Ishikawa (cell line): Measurements from ENCODE around the gene OMD.

Experiments
- CEBPB ChIP-seq: IDR thresholded peaks from 2 replicates; pipeline ENCODE4 v1.6.1; 2012
- CREB1 ChIP-seq: IDR thresholded peaks from 2 replicates; pipeline ENCODE4 v1.6.1; 2012; ENCODE audit warnings: low read depth
- EGR1 ChIP-seq: IDR thresholded peaks from 2 replicates; pipeline ENCODE4 v1.6.1; 2012
- EP300 ChIP-seq: IDR thresholded peaks from 2 replicates; pipeline ENCODE4 v1.6.1; 2012; ENCODE audit warnings: borderline replicate concordance
- FOXM1 ChIP-seq: IDR thresholded peaks from 2 replicates; pipeline ENCODE4 v1.6.1; 2012; ENCODE audit warnings: low read depth, borderline replicate concordance
- NFIC ChIP-seq: IDR thresholded peaks from 2 replicates; pipeline ENCODE4 v1.6.1; 2012
- RAD21 ChIP-seq: IDR thresholded peaks from 2 replicates; pipeline ENCODE4 v1.6.1; 2012; ENCODE audit warnings: low read depth
- TAF1 ChIP-seq: IDR thresholded peaks from 2 replicates; pipeline ENCODE4 v1.6.1; 2012; ENCODE audit warnings: low read depth, mild to moderate bottlenecking
- TCF12 ChIP-seq: IDR thresholded peaks from 2 replicates; pipeline ENCODE4 v1.6.1; 2012; ENCODE audit warnings: low read depth
- TEAD4 ChIP-seq: IDR thresholded peaks from 2 replicates; pipeline ENCODE4 v1.6.1; 2012
- YY1 ChIP-seq: IDR thresholded peaks from 2 replicates; pipeline ENCODE4 v1.6.1; 2012; ENCODE audit warnings: low read depth
- ZBTB7A ChIP-seq: IDR thresholded peaks from 2 replicates; pipeline ENCODE4 v1.6.1; 2012; ENCODE audit warnings: low read depth
- TF ChIP-seq, protein P1 (sequence below): IDR thresholded peaks from 2 replicates; pipeline ENCODE4 v1.6.1; 2012; ENCODE audit warnings: low read depth, mild to moderate bottlenecking
- TF ChIP-seq, protein P2 (sequence below): IDR thresholded peaks from 2 replicates; pipeline ENCODE4 v1.6.1; 2012
- TF ChIP-seq, protein P3 (sequence below): IDR thresholded peaks from 2 replicates; pipeline ENCODE4 v1.6.1; 2012

OMD gene

DNA sequence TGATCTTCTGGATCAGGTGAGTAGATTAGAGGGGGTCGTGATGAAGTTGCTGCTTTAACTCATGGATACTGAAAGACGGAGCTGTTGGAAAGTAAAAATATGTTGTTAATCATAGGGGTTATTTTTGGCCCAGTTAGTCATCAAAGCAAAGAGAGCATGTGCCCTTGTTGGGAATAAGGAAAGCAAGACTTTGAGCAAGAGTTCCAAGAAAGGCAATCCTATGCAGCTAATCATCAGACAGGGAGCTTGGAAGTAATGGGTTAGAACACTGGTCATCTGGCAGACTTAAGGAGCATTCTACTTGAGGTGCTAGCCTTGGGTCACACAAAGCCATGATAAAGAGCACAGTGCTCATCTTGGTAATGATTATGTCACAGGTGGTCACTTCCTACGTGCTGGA lies 39.7 kb upstream of the OMD start:
- no peak for TF ChIP-seq ZBTB7A
- TF ChIP-seq TAF1 = no peak
- no peak for TF ChIP-seq TCF12
- no peak for TF ChIP-seq RAD21
- TF ChIP-seq, protein P1, sequence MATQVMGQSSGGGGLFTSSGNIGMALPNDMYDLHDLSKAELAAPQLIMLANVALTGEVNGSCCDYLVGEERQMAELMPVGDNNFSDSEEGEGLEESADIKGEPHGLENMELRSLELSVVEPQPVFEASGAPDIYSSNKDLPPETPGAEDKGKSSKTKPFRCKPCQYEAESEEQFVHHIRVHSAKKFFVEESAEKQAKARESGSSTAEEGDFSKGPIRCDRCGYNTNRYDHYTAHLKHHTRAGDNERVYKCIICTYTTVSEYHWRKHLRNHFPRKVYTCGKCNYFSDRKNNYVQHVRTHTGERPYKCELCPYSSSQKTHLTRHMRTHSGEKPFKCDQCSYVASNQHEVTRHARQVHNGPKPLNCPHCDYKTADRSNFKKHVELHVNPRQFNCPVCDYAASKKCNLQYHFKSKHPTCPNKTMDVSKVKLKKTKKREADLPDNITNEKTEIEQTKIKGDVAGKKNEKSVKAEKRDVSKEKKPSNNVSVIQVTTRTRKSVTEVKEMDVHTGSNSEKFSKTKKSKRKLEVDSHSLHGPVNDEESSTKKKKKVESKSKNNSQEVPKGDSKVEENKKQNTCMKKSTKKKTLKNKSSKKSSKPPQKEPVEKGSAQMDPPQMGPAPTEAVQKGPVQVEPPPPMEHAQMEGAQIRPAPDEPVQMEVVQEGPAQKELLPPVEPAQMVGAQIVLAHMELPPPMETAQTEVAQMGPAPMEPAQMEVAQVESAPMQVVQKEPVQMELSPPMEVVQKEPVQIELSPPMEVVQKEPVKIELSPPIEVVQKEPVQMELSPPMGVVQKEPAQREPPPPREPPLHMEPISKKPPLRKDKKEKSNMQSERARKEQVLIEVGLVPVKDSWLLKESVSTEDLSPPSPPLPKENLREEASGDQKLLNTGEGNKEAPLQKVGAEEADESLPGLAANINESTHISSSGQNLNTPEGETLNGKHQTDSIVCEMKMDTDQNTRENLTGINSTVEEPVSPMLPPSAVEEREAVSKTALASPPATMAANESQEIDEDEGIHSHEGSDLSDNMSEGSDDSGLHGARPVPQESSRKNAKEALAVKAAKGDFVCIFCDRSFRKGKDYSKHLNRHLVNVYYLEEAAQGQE = no peak
- no peak for TF ChIP-seq NFIC
- TF ChIP-seq YY1 = no peak
- TF ChIP-seq, protein P2, sequence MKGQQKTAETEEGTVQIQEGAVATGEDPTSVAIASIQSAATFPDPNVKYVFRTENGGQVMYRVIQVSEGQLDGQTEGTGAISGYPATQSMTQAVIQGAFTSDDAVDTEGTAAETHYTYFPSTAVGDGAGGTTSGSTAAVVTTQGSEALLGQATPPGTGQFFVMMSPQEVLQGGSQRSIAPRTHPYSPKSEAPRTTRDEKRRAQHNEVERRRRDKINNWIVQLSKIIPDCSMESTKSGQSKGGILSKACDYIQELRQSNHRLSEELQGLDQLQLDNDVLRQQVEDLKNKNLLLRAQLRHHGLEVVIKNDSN = no peak

DNA sequence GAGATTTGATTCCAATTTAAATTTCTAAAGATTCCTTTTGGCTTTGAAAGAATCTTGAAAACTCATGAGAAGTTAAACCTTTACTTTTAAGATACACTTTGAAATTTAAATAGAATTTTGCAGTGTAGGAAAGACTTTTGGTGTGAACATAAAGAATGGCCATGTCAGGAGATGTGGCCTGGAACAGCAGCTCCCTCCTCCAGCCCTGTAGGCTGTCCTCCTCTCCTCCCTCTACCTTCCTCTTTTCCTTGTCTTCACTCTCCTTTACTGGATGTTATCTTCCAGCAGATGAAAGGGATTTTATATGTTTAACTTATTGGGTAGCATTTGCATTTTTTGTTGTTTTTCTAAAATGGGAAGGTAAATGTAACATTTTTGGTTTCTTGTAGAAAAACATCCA lies 39.1 kb upstream of the OMD start:
- TF ChIP-seq YY1 = no peak
- no peak for TF ChIP-seq TAF1
- TF ChIP-seq CEBPB = no peak
- no peak for TF ChIP-seq TCF12
- TF ChIP-seq, protein P1 = no peak
- TF ChIP-seq, protein P2 = no peak
- no peak for TF ChIP-seq ZBTB7A
- TF ChIP-seq NFIC = no peak
- no peak for TF ChIP-seq CREB1
- TF ChIP-seq EGR1 = no peak
- TF ChIP-seq TEAD4 = no peak
- no peak for TF ChIP-seq EP300
- TF ChIP-seq, protein P3, sequence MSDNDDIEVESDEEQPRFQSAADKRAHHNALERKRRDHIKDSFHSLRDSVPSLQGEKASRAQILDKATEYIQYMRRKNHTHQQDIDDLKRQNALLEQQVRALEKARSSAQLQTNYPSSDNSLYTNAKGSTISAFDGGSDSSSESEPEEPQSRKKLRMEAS = no peak
- no peak for TF ChIP-seq RAD21
- no peak for TF ChIP-seq FOXM1

DNA sequence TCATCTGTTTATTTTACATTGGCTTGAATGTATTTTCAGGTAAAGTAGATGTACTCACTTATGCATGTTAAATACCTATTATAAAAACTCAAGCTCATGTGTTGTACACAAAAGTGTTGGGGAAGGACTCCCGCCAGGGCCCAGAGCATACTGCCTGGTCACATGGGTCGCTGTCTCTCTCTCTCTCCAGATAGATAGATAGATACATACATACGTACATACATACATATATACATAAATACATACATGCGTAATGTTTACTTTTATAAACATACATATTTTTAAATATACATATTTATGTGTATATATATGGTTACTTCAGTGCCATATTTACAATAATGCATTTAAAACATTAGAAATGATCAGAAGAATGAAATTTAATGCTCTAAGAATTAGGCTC lies 33.3 kb upstream of the OMD start:
- TF ChIP-seq NFIC = no peak
- TF ChIP-seq CEBPB = no peak
- no peak for TF ChIP-seq TCF12
- no peak for TF ChIP-seq YY1
- no peak for TF ChIP-seq EGR1

DNA sequence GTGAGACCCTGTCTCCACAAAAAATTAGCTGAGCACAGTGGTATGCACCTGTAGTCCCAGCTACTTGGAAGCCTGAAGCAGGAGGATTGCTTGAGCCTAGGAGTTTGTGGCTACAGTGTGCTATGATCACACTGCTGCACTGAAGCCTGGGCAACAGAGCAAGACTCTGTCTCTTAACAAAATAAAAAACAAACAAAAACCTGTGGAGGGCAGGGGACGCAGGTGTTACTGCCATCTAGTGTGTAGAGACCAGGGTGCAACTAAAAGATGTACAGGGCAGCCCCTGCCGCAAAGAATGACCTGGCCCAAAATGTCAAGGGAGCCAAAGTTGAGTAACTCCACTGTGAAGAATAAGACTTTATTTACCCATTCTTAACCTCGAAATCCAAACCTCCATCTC lies 30.9 kb upstream of the OMD start:
- TF ChIP-seq RAD21 (peak; percentile 45), TEAD4 (no peak)

DNA sequence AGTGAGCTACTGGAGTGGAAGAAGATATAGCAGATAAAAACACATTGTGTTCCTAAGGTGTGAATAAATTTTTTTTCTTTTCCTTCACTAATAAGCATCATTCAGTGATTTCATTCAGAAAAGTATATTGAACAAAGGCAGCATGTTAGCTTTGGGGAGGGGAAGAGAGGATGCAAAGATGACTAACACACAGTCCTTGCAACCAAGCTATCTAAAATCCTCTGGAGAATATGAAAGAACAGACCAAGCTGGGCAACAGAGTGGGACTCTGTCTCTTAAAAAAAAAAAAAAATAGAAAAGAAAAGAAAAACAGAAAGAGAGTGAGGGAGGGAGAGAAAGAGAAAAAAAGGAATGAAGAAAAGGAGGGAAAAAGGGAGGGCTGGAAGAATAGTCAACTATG lies 22.3 kb upstream of the OMD start:
- TF ChIP-seq RAD21 (no peak), NFIC (no peak)
- TF ChIP-seq, protein P2 = no peak

DNA sequence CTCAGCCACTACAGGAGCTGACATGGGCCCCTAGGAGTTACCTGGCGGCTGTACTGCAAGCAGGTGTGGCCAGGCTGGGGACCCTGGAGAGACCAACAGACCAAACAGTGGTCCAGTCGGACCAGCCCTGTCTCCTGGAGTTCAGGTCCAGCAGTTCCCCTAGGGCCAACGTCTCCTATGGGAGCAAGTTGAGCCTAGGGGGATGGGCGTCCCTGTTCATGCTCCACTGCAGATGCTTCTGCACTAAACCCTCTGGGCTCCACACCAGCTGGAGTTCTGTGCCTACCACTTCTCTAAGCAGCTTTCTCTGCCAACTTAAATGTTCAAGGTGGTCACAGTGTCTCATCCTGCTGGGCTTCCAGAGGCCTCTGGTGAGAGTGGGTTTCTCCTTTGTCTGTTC lies 20.6 kb upstream of the OMD start:
- TF ChIP-seq EP300 = no peak
- TF ChIP-seq RAD21 = no peak
- TF ChIP-seq YY1 = no peak
- TF ChIP-seq, protein P2 = no peak
- no peak for TF ChIP-seq NFIC
- no peak for TF ChIP-seq TAF1
- no peak for TF ChIP-seq CREB1
- no peak for TF ChIP-seq FOXM1
- TF ChIP-seq, protein P3 = no peak
- no peak for TF ChIP-seq TCF12
- no peak for TF ChIP-seq TEAD4
- TF ChIP-seq ZBTB7A = no peak
- TF ChIP-seq EGR1 = no peak
- no peak for TF ChIP-seq CEBPB
- TF ChIP-seq, protein P1 = no peak
